Fibroblast of mammary gland (primary cell): ENCODE measurements around the gene NPTN.
A peak's percentile ranks its signal among the peaks of the same experiment; 100 is the strongest.
"Not testable (repeated sequence)": the region's sequence is repeated elsewhere in the genome, so short reads cannot be mapped to it uniquely, and the experiment has no call there.

Experiments
- DNase-seq: peaks from one replicate; pipeline ENCODE4 v3.0.0-alpha.2; 2010; ENCODE audit warnings: low read depth
- H3K4me3 ChIP-seq: 2 replicates; pipeline ENCODE4 v1.5.1; 2011; ENCODE audit warnings: low read depth, mild to moderate bottlenecking, low read length, moderate library complexity; ENCODE audit not compliant: control insufficient read depth
- CTCF ChIP-seq: conservative IDR thresholded peaks from 2 replicates; pipeline ENCODE4 v1.5.1; 2011; ENCODE audit warnings: low read depth, low read length, inconsistent platforms; ENCODE audit not compliant: control insufficient read depth, insufficient read depth

Gene NPTN

DNA sequence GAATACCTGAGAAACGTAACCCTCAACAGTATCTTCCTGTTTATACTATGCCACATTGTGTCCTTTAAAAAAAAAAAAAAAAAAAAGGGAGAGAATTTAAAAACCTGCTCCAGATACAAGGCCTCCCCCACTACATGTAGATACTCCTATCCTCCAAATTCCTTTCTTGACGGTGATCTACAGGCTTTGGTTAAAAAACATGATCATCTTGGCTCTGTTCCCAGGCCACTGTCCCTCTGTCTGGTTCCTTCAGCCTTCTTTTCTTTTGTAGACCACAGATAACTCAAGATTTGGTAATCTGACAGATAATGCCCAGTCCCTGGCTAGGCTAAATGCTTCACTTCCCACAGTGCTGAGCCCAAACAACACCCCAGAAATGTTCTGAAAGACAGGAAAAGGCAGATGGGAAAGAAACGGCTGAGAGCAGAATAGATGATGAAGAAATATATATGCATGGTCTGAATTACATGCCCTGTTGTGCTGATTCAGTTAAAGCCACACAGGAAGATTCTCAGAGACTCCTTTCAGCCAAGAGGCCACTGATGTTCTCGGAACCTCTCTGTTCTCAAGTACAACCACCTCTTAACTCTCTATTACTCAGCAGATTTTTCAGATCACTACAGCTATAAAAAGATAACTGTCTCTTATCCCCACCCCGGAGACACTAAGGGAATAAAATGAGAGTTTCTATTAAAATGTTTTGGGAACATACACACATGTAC is 48.3 kb downstream of the NPTN start:
- no peak overlapping the region for H3K4me3 ChIP-seq
- TF ChIP-seq CTCF = no peak
- peak; percentile 40 for DNase-seq

- no peak for TF ChIP-seq CTCF
- DNase-seq = no peak
- no peak overlapping the region for H3K4me3 ChIP-seq
These were observed 49.6 kb downstream of the NPTN start for GRCh38 chr15:73583544-73583943.

DNA sequence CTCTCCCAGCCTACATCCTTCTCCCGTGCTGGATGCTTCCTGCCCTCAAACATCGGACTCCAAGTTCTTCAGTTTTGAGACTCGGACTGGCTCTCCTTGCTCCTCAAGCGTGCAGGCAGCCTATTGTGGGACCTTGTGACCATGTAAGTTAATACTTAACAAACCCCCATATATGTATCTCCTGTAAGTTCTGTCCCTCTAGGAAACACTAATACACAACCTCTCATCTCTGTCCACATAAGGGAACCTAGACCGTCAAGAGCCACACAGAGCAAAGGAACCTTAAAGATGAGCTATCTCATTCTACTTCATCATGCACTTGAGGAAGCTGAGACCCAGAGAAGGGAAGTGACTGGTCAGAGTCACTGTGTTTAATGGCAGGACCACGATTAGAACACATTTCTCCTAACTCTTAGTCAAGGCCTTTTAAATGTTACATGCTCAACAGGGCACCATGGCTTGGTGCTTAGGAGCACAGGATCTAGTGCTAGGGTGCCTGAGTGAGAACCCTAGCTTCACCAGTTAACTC is 50.3 kb downstream of the NPTN start:
- H3K4me3 ChIP-seq = no peak overlapping the region
- no peak for DNase-seq
- no peak for TF ChIP-seq CTCF

DNA sequence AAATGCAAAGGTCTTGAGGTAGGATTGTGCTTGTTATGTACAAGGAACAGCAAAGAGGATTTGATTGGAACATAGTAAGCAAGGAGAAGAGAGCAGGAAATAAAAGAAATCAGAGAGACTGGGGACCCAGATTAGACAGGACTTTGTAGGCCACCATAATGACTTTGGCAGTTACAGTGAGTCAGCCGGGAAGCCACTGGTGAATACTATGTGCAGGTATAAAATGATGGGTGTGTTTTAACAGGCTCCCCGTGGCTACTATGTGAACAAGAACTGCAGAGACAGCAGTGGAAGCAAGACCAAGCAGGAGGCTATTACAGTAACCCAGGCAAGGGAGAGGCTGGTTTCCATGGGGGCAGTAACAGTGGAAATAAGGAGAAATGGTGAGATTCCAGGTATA is 55.2 kb downstream of the NPTN start:
- DNase-seq = no peak
- no peak overlapping the region for H3K4me3 ChIP-seq
- TF ChIP-seq CTCF = no peak

GRCh38 chr15:73577593-73577992 is 55.6 kb downstream of the NPTN start:
- not testable (repeated sequence) for H3K4me3 ChIP-seq, DNase-seq

DNA sequence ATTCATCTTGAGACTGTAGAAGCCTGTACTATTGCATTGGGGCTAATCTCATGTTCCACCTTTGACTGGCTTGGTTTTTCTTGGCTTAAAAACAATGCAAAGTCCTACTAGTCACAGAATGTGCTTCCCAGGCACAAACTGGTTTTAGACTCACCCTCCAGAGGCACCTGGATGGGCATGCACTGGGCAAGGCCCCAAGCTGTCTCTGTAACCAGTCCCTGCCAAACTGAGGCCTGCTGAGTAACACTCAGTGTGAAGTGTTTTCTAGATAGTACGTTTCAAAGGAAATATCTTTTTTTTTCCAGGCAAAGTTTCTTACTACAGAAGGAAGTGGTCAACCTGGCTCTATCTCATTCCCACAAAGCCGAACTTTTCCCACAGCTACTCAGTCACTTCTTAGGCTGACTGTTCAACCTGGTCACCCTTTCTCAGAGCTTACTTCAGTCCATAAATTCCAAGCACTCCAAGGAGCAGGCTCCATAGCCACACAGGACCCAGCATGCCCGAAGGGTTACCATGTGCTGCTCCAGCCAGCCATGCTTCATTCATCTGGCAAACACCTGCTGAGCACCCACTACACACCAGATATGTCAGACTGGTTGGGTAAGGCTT is 57.4 kb downstream of the NPTN start:
- no peak for TF ChIP-seq CTCF
- H3K4me3 ChIP-seq = no peak overlapping the region
- peak; percentile 49 for DNase-seq

- H3K4me3 ChIP-seq = no peak overlapping the region
- peak; percentile 84 for DNase-seq
- TF ChIP-seq CTCF = no peak
These were observed 59.6 kb downstream of the NPTN start for GRCh38 chr15:73573572-73573971.
